H9 (cell line): Measurements from ENCODE around the gene TMEM236. TPM values are rescaled to one million over a fixed set of nuclear protein-coding genes. Genes with fewer than 3 reads are reported as not detected.

Experiments
- DNase-seq: peaks from one replicate; pipeline ENCODE4 v3.0.0-alpha.2; 2017
- H2AFZ ChIP-seq: one replicate; pipeline ENCODE4 v1.6.1; 2013; ENCODE audit warnings: mild to moderate bottlenecking, low read length, control low read depth, moderate library complexity
- H2AK5ac ChIP-seq: 2 replicates; pipeline ENCODE4 v1.6.1; 2013; ENCODE audit warnings: low read length, control low read depth, mixed read lengths; ENCODE audit not compliant: insufficient read length
- H2BK120ac ChIP-seq: one replicate; pipeline ENCODE4 v1.6.1; 2013; ENCODE audit warnings: low read depth, mild to moderate bottlenecking, low read length, control low read depth, inconsistent platforms; ENCODE audit not compliant: poor library complexity, severe bottlenecking
- H2BK12ac ChIP-seq: 2 replicates; pipeline ENCODE4 v1.6.1; 2013; ENCODE audit warnings: low read length, control low read depth, mixed read lengths, low read depth; ENCODE audit not compliant: insufficient read length
- H2BK15ac ChIP-seq: 2 replicates; pipeline ENCODE4 v1.6.1; 2013; ENCODE audit warnings: low read depth, low read length, control low read depth
- H2BK20ac ChIP-seq: one replicate; pipeline ENCODE4 v1.6.1; 2013; ENCODE audit warnings: low read depth, mild to moderate bottlenecking, low read length, control low read depth, inconsistent platforms; ENCODE audit not compliant: poor library complexity, severe bottlenecking
- H2BK5ac ChIP-seq: 2 replicates; pipeline ENCODE4 v1.6.1; 2013; ENCODE audit warnings: low read length, control low read depth, mixed read lengths; ENCODE audit not compliant: insufficient read length
- H3K14ac ChIP-seq: 2 replicates; pipeline ENCODE4 v1.6.1; 2013; ENCODE audit warnings: low read length, control low read depth; ENCODE audit not compliant: insufficient read depth
- H3K18ac ChIP-seq: 2 replicates; pipeline ENCODE4 v1.6.1; 2013; ENCODE audit warnings: low read depth, mild to moderate bottlenecking, mixed read lengths, low read length, control low read depth; ENCODE audit not compliant: insufficient read length
- H3K23ac ChIP-seq: 2 replicates; pipeline ENCODE4 v1.6.1; 2013; ENCODE audit warnings: low read length, control low read depth, mixed read lengths, low read depth; ENCODE audit not compliant: insufficient read length
- H3K23me2 ChIP-seq: 2 replicates; pipeline ENCODE4 v1.6.1; 2013; ENCODE audit warnings: low read depth, mild to moderate bottlenecking, mixed read lengths, low read length, control low read depth; ENCODE audit not compliant: insufficient read length, poor library complexity, severe bottlenecking
- H3K27ac ChIP-seq: 2 replicates; pipeline ENCODE4 v1.5.1; 2013; ENCODE audit warnings: low read length, control low read depth, mixed read lengths, low read depth; ENCODE audit not compliant: insufficient read length
- H3K27me3 ChIP-seq: 2 replicates; pipeline ENCODE4 v1.6.1; 2013; ENCODE audit warnings: low read length, control low read depth, inconsistent platforms; ENCODE audit not compliant: insufficient read depth
- H3K4ac ChIP-seq: 2 replicates; pipeline ENCODE4 v1.6.1; 2013; ENCODE audit warnings: low read depth, mild to moderate bottlenecking, control low read depth, inconsistent platforms, low read length, moderate library complexity
- H3K4me1 ChIP-seq: 2 replicates; pipeline ENCODE4 v1.6.1; 2013; ENCODE audit warnings: low read length, control low read depth, inconsistent platforms; ENCODE audit not compliant: insufficient read depth
- H3K4me2 ChIP-seq: 2 replicates; pipeline ENCODE4 v1.6.1; 2013; ENCODE audit warnings: low read length, control low read depth, mixed read lengths; ENCODE audit not compliant: insufficient read length, insufficient read depth
- H3K56ac ChIP-seq: 2 replicates; pipeline ENCODE4 v1.6.1; 2013; ENCODE audit warnings: low read depth, mild to moderate bottlenecking, mixed read lengths, low read length, control low read depth; ENCODE audit not compliant: insufficient read length
- H3K79me1 ChIP-seq: 2 replicates; pipeline ENCODE4 v1.6.1; 2013; ENCODE audit warnings: low read depth, mild to moderate bottlenecking, moderate library complexity, low read length, control low read depth, inconsistent platforms; ENCODE audit not compliant: insufficient read depth, poor library complexity, severe bottlenecking
- H3K79me2 ChIP-seq: 2 replicates; pipeline ENCODE4 v1.6.1; 2013; ENCODE audit warnings: low read length, control low read depth, inconsistent platforms; ENCODE audit not compliant: insufficient read depth
- H3K9ac ChIP-seq: 2 replicates; pipeline ENCODE4 v1.6.1; 2013; ENCODE audit warnings: low read length, control low read depth, mixed read lengths; ENCODE audit not compliant: insufficient read length; ENCODE audit errors: extremely low read depth
- H3K9me3 ChIP-seq: one replicate; pipeline ENCODE4 v1.6.1; 2013; ENCODE audit warnings: low read depth, low read length, inconsistent platforms; ENCODE audit not compliant: control insufficient read depth
- H3T11ph ChIP-seq: one replicate; pipeline ENCODE4 v1.6.1; 2013; ENCODE audit warnings: mild to moderate bottlenecking, low read length, control low read depth, inconsistent platforms
- H4K20me1 ChIP-seq: one replicate; pipeline ENCODE4 v1.6.1; 2013; ENCODE audit not compliant: control insufficient read depth, insufficient read length, insufficient read depth
- H4K5ac ChIP-seq: 2 replicates; pipeline ENCODE4 v1.6.1; 2013; ENCODE audit warnings: low read depth, mild to moderate bottlenecking, mixed read lengths, low read length, control low read depth; ENCODE audit not compliant: insufficient read length
- H4K8ac ChIP-seq: replicated peaks from 2 replicates; pipeline ENCODE4 v1.6.1; 2013; ENCODE audit warnings: low read length, control low read depth, mixed read lengths, low read depth; ENCODE audit not compliant: insufficient read length
- H4K91ac ChIP-seq: 2 replicates; pipeline ENCODE4 v1.6.1; 2013; ENCODE audit warnings: low read depth, mild to moderate bottlenecking, moderate library complexity, mixed read lengths, low read length, control low read depth; ENCODE audit not compliant: insufficient read length
- H3K27ac Mint-ChIP-seq, 3 experiments: 2 replicates in 2 of 3; 3 replicates in 1 of 3; pipeline ENCODE4 v1.8.0; 2020 to 2021; ENCODE audit warnings: mixed read lengths in 3 of 3, mild to moderate bottlenecking in 1 of 3, moderate library complexity in 1 of 3
- H3K27me3 Mint-ChIP-seq: 2 replicates; pipeline ENCODE4 v1.8.0; 2021; ENCODE audit warnings: low read depth, mild to moderate bottlenecking, moderate library complexity, mixed read lengths
- H3K36me3 Mint-ChIP-seq, 3 experiments: 2 replicates in 2 of 3; 3 replicates in 1 of 3; pipeline ENCODE4 v1.8.0; 2020 to 2021; ENCODE audit warnings: low read depth in 3 of 3, mixed read lengths in 3 of 3; ENCODE audit not compliant: insufficient read depth in 1 of 3
- H3K4me1 Mint-ChIP-seq, 2 experiments: 2 replicates each; pipeline ENCODE4 v1.8.0; 2020; ENCODE audit warnings: mixed read lengths in 2 of 2
- H3K4me3 Mint-ChIP-seq, 2 experiments: 2 replicates in 1 of 2; 3 replicates in 1 of 2; pipeline ENCODE4 v1.8.0; 2020 to 2021; ENCODE audit warnings: mild to moderate bottlenecking in 2 of 2, mixed read lengths in 2 of 2, moderate library complexity in 1 of 2
- H3K9me3 Mint-ChIP-seq, 2 experiments: 2 replicates in 1 of 2; 3 replicates in 1 of 2; pipeline ENCODE4 v1.8.0; 2020; ENCODE audit warnings: mild to moderate bottlenecking in 2 of 2, mixed read lengths in 2 of 2, moderate library complexity in 1 of 2
- WGBS: extraction: QIAGEN DNeasy Blood & Tissue Kit; methylation state at CpG from one replicate; pipeline ENCODE4 v1.1.7; 2013; ENCODE audit warnings: missing lambda C conversion rate, low lambda C conversion rate, mixed read lengths; ENCODE audit not compliant: insufficient read length; ENCODE audit errors: extremely low coverage; 5-methylcytosine and 5-hydroxymethylcytosine counted together
- total RNA-seq: library from RNA; stranded (reverse); gene quantifications from 2 replicates; pipeline ENCODE4 v1.2.1, GENCODE V29; 2021
- TF ChIP-seq, protein P1 (sequence below): fragments of 200-600 bp; sonication (generic); conservative IDR thresholded peaks from 3 replicates; pipeline ENCODE4 v1.8.0; 2021; ENCODE audit warnings: antibody characterized with exemption, mild to moderate bottlenecking

Gene TMEM236
- total RNA-seq, 1 experiment from 2014 or later = not detected

DNA sequence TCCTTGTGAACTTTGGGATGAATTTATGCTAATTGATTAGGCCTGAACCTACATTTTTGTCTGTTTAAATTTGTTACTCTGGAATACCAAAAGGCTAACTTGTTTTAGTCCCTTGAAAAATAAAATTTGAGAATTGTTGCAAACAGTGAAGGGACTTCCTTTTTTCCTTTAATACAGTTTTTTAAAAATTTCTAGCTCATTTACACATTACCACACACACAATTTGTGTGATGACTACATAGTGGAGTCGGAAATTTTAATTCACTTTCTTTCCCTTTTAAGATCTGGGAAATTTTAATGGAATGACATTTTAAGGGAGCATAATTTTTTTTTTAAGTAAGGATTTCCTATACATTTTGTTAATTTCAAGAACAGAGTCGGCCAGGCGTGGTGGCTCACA lies 8.6 kb upstream of the TMEM236 start:
- no peak overlapping the region for H2BK15ac ChIP-seq
- no peak overlapping the region for H3K23ac ChIP-seq
- H3K4ac ChIP-seq = no peak overlapping the region
- H2BK20ac ChIP-seq = no peak overlapping the region
- H2BK5ac ChIP-seq = no peak overlapping the region
- H3T11ph ChIP-seq = no peak overlapping the region
- Mint-ChIP-seq H3K27ac (no peak overlapping the region), H3K36me3 (no peaks in the 10 kb centered on the region), H3K9me3 (no peaks in the 10 kb centered on the region), H3K4me1 (no peaks in the 10 kb centered on the region), H3K4me3 (no peak overlapping the region), H3K27me3 (no peaks in the 10 kb centered on the region)
- no CpG with 5 or more reads among the region's 3 CpGs for WGBS
- no peaks in the 10 kb centered on the region for H3K4me1 ChIP-seq
- H3K9me3 ChIP-seq = no peaks in the 10 kb centered on the region
- H4K5ac ChIP-seq = no peak overlapping the region
- no peak overlapping the region for H2BK120ac ChIP-seq
- H3K4me2 ChIP-seq = no peak overlapping the region
- no peak overlapping the region for H3K56ac ChIP-seq
- H4K8ac ChIP-seq = no peak overlapping the region
- H3K27ac ChIP-seq = no peak overlapping the region
- no peak overlapping the region for H2BK12ac ChIP-seq
- H3K18ac ChIP-seq = no peak overlapping the region
- TF ChIP-seq, protein P1, sequence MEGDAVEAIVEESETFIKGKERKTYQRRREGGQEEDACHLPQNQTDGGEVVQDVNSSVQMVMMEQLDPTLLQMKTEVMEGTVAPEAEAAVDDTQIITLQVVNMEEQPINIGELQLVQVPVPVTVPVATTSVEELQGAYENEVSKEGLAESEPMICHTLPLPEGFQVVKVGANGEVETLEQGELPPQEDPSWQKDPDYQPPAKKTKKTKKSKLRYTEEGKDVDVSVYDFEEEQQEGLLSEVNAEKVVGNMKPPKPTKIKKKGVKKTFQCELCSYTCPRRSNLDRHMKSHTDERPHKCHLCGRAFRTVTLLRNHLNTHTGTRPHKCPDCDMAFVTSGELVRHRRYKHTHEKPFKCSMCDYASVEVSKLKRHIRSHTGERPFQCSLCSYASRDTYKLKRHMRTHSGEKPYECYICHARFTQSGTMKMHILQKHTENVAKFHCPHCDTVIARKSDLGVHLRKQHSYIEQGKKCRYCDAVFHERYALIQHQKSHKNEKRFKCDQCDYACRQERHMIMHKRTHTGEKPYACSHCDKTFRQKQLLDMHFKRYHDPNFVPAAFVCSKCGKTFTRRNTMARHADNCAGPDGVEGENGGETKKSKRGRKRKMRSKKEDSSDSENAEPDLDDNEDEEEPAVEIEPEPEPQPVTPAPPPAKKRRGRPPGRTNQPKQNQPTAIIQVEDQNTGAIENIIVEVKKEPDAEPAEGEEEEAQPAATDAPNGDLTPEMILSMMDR = no peak
- H3K23me2 ChIP-seq = no peaks in the 10 kb centered on the region
- no peak for DNase-seq
- H4K91ac ChIP-seq = no peak overlapping the region
- H3K9ac ChIP-seq = no peak overlapping the region
- no peaks in the 10 kb centered on the region for H3K27me3 ChIP-seq
- no peaks in the 10 kb centered on the region for H3K79me1 ChIP-seq
- no peaks in the 10 kb centered on the region for H4K20me1 ChIP-seq
- no peaks in the 10 kb centered on the region for H3K79me2 ChIP-seq
- no peak overlapping the region for H3K14ac ChIP-seq
- no peak overlapping the region for H2AFZ ChIP-seq
- no peak overlapping the region for H2AK5ac ChIP-seq
